DND-41 (cell line): ENCODE data around the gene PPID.

ENCODE experiments used
- EZH2 ChIP-seq: IDR thresholded peaks from 3 replicates; pipeline ENCODE4 v1.6.1; 2012; ENCODE audit warnings: borderline replicate concordance, low read depth, mild to moderate bottlenecking, moderate library complexity, low read length, inconsistent platforms; ENCODE audit not compliant: severe bottlenecking
- TF ChIP-seq, protein P1 (sequence below): IDR thresholded peaks from 2 replicates; pipeline ENCODE4 v1.5.1; 2012; ENCODE audit warnings: borderline replicate concordance, low read length, moderate library complexity, mild to moderate bottlenecking; ENCODE audit not compliant: poor library complexity, severe bottlenecking; ENCODE audit errors: extremely low read depth

DNA sequence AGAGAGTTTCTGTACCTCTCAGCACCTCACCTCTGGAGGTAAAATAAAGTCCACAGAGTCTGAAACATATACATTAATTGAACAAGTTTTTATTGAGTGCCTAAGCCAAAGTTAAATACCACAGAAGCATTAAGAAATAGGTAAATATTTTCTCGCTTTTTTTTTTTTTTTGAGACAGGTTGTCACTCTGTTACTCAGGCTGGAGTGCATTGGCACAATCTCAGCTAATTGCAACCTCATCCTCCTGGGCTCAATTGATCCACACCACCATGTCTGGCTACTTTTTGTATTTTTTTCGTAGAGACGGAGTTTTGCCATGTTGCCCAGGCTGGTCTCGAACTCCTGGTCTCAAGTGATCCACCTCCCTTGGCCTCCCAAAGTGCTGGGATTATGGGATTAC lies 35.5 kb upstream of the PPID start:
- TF ChIP-seq, protein P1, sequence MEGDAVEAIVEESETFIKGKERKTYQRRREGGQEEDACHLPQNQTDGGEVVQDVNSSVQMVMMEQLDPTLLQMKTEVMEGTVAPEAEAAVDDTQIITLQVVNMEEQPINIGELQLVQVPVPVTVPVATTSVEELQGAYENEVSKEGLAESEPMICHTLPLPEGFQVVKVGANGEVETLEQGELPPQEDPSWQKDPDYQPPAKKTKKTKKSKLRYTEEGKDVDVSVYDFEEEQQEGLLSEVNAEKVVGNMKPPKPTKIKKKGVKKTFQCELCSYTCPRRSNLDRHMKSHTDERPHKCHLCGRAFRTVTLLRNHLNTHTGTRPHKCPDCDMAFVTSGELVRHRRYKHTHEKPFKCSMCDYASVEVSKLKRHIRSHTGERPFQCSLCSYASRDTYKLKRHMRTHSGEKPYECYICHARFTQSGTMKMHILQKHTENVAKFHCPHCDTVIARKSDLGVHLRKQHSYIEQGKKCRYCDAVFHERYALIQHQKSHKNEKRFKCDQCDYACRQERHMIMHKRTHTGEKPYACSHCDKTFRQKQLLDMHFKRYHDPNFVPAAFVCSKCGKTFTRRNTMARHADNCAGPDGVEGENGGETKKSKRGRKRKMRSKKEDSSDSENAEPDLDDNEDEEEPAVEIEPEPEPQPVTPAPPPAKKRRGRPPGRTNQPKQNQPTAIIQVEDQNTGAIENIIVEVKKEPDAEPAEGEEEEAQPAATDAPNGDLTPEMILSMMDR: no peak
- TF ChIP-seq EZH2: no peak
